ENCODE measurements around the gene CST3.
"Not testable (repeated sequence)": the region's sequence is repeated elsewhere in the genome, so short reads cannot be mapped to it uniquely, and the experiment has no call there.

The CST3 gene

GRCh38 chr20:23661002-23661429 lies 23.3 kb upstream of the CST3 start:
- DNase-seq = no peak

- DNase-seq = no peak
Observed at GRCh38 chr20:23659989-23660837, 22.5 kb upstream of the CST3 start.

- not testable (repeated sequence) for DNase-seq
Observed at GRCh38 chr20:23659610-23659988, 21.8 kb upstream of the CST3 start.

GRCh38 chr20:23658989-23659609 lies 21.3 kb upstream of the CST3 start:
- DNase-seq = no peak

GRCh38 chr20:23658336-23658735 lies 20.6 kb upstream of the CST3 start:
- no peak for DNase-seq

- no peak for DNase-seq
Observed at GRCh38 chr20:23657202-23657601, 19.4 kb upstream of the CST3 start.

GRCh38 chr20:23656372-23656771 lies 18.6 kb upstream of the CST3 start:
- no peak for DNase-seq

GRCh38 chr20:23655491-23656211 lies 17.9 kb upstream of the CST3 start:
- no peak for DNase-seq

- no peak for DNase-seq
Observed at GRCh38 chr20:23654717-23655116, 17.0 kb upstream of the CST3 start.

- DNase-seq = no peak
Observed at GRCh38 chr20:23654000-23654399, 16.2 kb upstream of the CST3 start.

GRCh38 chr20:23653400-23653938 lies 15.7 kb upstream of the CST3 start:
- DNase-seq = no peak

- no peak for DNase-seq
Observed at GRCh38 chr20:23652926-23653325, 15.2 kb upstream of the CST3 start.

GRCh38 chr20:23652371-23652770 lies 14.6 kb upstream of the CST3 start:
- no peak for DNase-seq

- DNase-seq = no peak
Observed at GRCh38 chr20:23651117-23651516, 13.4 kb upstream of the CST3 start.

- no peak for DNase-seq
Observed at GRCh38 chr20:23649830-23650417, 12.2 kb upstream of the CST3 start.

GRCh38 chr20:23649242-23649641 lies 11.5 kb upstream of the CST3 start:
- DNase-seq = no peak

- no peak for DNase-seq
Observed at GRCh38 chr20:23647346-23647745, 9.6 kb upstream of the CST3 start.

GRCh38 chr20:23646106-23646873 lies 8.5 kb upstream of the CST3 start:
- no peak for DNase-seq

GRCh38 chr20:23645575-23645974 lies 7.8 kb upstream of the CST3 start:
- DNase-seq = no peak

- no peak for DNase-seq
Observed at GRCh38 chr20:23644164-23644563, 6.4 kb upstream of the CST3 start.

- no peak for DNase-seq
Observed at GRCh38 chr20:23643659-23644058, 5.9 kb upstream of the CST3 start.

Measured in activated gamma-delta T cell treated with Interleukin-2 at 50 U/mL for 16 hours (primary cell).